SK-N-MC (cell line): ENCODE data around the gene PRKAR1B.

Experiments
- DNase-seq: peaks from one replicate; pipeline ENCODE4 v3.0.0-alpha.2; 2011; ENCODE audit warnings: low read depth, low spot score
- H3K27ac ChIP-seq: fragments of 200-600 bp; sonication (generic); 2 replicates; pipeline ENCODE4 v1.5.1; 2016; ENCODE audit warnings: mixed run types
- H3K36me3 ChIP-seq: fragments of 200-600 bp; sonication (generic); 2 replicates; pipeline ENCODE4 v1.6.1; 2017; ENCODE audit warnings: antibody characterized with exemption, low read length, mixed read lengths; ENCODE audit not compliant: insufficient read depth
- H3K4me3 ChIP-seq: fragments of 200-600 bp; sonication (generic); 2 replicates; pipeline ENCODE4 v1.5.1; 2016
- H3K9ac ChIP-seq: fragments of 200-600 bp; sonication (generic); 2 replicates; pipeline ENCODE4 v1.8.0; 2017; ENCODE audit warnings: mixed run types, mixed read lengths; ENCODE audit not compliant: insufficient read length
- H3K9me3 ChIP-seq: fragments of 200-600 bp; sonication (generic); 2 replicates; pipeline ENCODE4 v1.6.1; 2017; ENCODE audit warnings: low read depth, mild to moderate bottlenecking, antibody characterized with exemption, low read length, moderate library complexity, mixed read lengths
- EZH2 ChIP-seq: fragments of 200-600 bp; sonication (generic); IDR thresholded peaks from one replicate; pipeline ENCODE4 v1.6.1; 2017; ENCODE audit warnings: antibody characterized with exemption
- FOXP2 ChIP-seq: optimal IDR thresholded peaks from 2 replicates; pipeline ENCODE3; 2011; ENCODE audit warnings: mild to moderate bottlenecking, moderate library complexity; ENCODE audit not compliant: insufficient read depth; ENCODE audit errors: extremely low read length, control extremely low read depth
- POLR2AphosphoS5 ChIP-seq: IDR thresholded peaks from 2 replicates; pipeline ENCODE4 v1.6.1; 2012; ENCODE audit warnings: mild to moderate bottlenecking, low read depth, low read length, borderline replicate concordance

PRKAR1B gene

DNA sequence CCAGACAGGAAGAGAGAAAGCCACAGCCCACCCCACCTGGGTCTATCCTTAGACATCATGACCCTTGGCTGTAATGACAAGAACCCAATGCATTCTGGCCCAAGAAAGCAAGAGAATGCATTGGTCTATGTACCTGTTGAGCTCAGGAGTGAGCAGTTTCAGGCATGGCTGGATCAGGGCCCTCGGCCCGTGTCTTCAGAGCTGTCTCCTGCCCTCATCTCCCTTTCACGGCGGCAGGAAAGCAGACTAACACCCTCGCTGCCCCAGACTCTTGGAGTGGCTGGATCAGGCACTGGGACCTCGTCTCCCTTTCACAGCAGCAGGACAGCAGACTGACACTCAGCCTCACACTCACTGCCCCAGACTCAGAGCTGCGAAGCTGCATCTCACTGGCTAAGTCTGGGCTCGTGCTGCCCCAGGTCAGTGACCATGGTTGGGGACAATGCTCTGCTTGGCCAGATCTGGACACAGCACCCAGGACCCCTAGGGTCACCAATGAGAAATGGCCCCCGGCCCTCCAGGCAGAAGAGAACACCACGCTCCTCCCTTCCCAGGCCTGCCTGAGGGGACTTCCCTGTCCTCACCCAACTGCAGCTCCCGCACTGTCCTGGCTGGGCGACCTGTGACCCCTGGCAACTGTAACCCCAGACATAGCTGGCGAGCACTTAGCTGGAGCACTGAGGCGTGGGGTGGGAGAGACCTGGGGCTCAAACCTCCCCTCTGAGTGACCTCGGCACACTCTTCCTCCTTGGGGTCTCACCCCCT lies 194.5 kb downstream of the PRKAR1B start:
- no peaks in the 10 kb centered on the region for H3K36me3 ChIP-seq
- TF ChIP-seq FOXP2: no peak
- DNase-seq: no peak
- H3K4me3 ChIP-seq: no peak overlapping the region
- H3K9me3 ChIP-seq: no peaks in the 10 kb centered on the region
- H3K9ac ChIP-seq: no peak overlapping the region
- no peak overlapping the region for H3K27ac ChIP-seq

GRCh38 chr7:531777-532176 lies 195.3 kb downstream of the PRKAR1B start:
- no peak overlapping the region for H3K9ac ChIP-seq
- no peak overlapping the region for H3K27ac ChIP-seq
- H3K9me3 ChIP-seq: no peaks in the 10 kb centered on the region
- no peak for DNase-seq
- H3K36me3 ChIP-seq: no peaks in the 10 kb centered on the region
- TF ChIP-seq FOXP2 (no peak), POLR2AphosphoS5 (no peak), EZH2 (no peak)
- H3K4me3 ChIP-seq: no peak overlapping the region

DNA sequence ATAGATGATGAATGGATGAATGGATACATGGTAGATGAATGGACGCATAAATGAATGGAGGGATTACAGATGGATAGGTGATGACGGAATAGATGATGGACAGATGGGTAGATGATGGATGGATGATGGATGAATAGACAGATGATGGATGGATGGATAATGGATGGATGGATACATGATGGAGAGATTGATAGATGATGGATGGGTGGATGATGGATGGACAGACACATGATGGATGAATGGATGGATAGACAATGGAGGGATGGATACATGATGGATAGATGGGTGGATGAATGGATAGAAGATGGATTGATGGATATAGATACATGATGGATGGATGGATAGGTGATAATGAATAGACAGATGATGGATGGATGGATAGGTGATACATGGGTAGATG lies 198.6 kb downstream of the PRKAR1B start:
- H3K4me3 ChIP-seq: no peak overlapping the region
- no peak for DNase-seq

DNA sequence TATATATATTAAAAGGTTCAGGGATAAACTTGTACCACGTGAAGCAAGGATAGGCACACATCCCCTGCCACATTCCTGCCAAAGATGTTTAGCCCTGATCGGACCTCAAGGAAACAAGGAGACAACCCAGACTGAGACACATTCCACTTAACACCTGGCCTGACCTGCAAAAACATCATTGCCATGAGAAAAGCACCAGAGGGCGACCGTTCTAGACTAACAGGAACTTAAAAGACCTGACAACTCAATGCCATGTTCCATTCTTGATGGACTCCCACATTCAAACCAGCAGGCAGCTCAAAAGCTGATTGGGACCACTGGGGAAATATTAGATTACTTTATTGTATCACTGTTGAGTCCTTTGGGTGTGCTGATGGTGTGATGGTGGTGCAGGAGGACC lies 199.4 kb downstream of the PRKAR1B start:
- Histone ChIP-seq H3K36me3 (no peaks in the 10 kb centered on the region), H3K27ac (no peak overlapping the region), H3K4me3 (no peak overlapping the region), H3K9ac (no peak overlapping the region), H3K9me3 (no peaks in the 10 kb centered on the region)
- TF ChIP-seq EZH2 (no peak), FOXP2 (no peak), POLR2AphosphoS5 (no peak)
- DNase-seq: no peak

More for the DNA sequence above, 198.6 kb downstream of the PRKAR1B start:
- no peaks in the 10 kb centered on the region for H3K36me3 ChIP-seq
- TF ChIP-seq EZH2 (no peak), POLR2AphosphoS5 (no peak)
- no peaks in the 10 kb centered on the region for H3K9me3 ChIP-seq
- no peak overlapping the region for H3K27ac ChIP-seq
- H3K9ac ChIP-seq: no peak overlapping the region

DNA sequence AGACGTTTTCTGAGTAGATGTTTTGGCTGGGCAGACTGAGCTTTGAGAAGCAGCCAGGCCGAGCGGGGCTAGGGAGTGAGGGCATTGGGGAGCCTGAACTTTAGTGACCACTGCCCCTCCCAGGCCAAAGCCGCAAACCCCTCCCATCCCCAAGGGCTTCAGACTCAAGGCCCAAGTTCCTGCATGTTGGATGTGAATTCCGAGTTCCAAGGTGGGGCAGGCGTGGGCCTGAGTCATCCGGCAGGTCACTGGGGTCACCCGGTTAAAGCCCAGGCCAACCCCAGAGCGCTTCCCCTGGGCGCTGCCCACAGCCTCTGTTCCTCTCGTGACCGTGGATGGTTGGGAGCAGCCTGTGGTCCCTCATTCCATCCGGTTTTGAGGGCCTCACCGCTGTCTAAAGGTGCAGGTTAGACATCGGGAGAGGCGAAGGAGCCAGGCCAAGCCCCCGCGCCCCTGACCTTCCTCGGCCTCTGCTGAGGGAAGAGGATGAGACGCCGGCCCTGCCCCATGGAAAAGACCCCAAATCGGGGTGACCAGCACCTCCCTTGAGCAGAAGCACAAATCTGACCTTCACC lies 200.5 kb downstream of the PRKAR1B start:
- DNase-seq: no peak
- Histone ChIP-seq H3K27ac (no peak overlapping the region), H3K9me3 (no peaks in the 10 kb centered on the region), H3K4me3 (no peak overlapping the region), H3K9ac (no peak overlapping the region), H3K36me3 (no peaks in the 10 kb centered on the region)
- no peak for TF ChIP-seq EZH2

DNA sequence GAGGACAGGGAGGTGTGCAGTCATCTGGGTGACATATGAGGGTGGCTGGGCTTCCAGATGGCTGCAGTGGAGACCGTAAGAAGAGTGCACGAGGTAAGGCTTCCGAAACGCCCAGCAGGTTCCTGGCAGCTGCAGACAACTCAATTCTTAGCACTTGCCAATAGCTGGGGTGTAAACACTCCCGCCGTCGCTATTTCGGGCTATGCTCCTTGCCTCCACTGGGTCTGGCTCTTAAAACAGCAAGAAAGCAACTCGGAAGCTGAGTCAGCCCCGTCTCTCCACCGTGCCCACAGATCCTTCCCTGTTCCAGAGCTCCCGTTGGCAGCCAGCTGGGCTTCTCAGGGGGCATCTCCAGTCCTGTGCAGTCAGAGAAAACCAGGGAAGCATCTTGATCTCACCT lies 201.3 kb downstream of the PRKAR1B start:
- DNase-seq: no peak
- TF ChIP-seq FOXP2 (no peak), POLR2AphosphoS5 (no peak), EZH2 (no peak)
- H3K4me3 ChIP-seq: no peak overlapping the region
- H3K9ac ChIP-seq: no peak overlapping the region
- H3K36me3 ChIP-seq: no peaks in the 10 kb centered on the region
- H3K9me3 ChIP-seq: no peaks in the 10 kb centered on the region
- H3K27ac ChIP-seq: no peak overlapping the region

DNA sequence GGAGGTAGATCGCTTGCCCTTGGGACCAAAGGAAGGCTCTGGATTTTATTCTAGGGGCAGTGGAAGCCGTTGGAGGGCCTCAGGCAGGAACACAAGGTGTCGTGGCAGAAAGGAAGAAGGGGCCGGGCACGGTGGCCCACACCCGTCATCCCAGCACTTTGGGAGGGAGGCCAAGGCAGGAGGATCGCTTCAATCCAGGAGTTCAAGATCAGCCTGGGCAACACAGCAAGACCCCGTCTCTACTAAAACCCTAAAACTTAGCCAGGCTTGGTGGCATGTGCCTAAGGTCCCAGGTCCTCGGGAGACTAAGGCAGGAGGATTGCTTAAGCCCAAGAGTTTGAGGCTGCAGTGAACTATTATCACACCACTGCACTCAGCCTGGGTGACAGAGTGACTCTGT lies 202.3 kb downstream of the PRKAR1B start:
- Histone ChIP-seq H3K27ac (no peak overlapping the region), H3K36me3 (no peaks in the 10 kb centered on the region), H3K9ac (no peak overlapping the region), H3K4me3 (no peak overlapping the region), H3K9me3 (no peaks in the 10 kb centered on the region)
- DNase-seq: no peak
- no peak for TF ChIP-seq EZH2
- no peak for TF ChIP-seq POLR2AphosphoS5
- TF ChIP-seq FOXP2: no peak

- no peak overlapping the region for H3K9ac ChIP-seq
- DNase-seq: no peak
Observed at GRCh38 chr7:523347-524336, 203.4 kb downstream of the PRKAR1B start.

GRCh38 chr7:522951-523314 lies 204.1 kb downstream of the PRKAR1B start:
- Histone ChIP-seq H3K27ac (no peak overlapping the region), H3K4me3 (no peak overlapping the region), H3K36me3 (no peaks in the 10 kb centered on the region), H3K9me3 (no peaks in the 10 kb centered on the region), H3K9ac (no peak overlapping the region)
- no peak for DNase-seq
- TF ChIP-seq FOXP2 (no peak), EZH2 (no peak), POLR2AphosphoS5 (no peak)

More at GRCh38 chr7:523347-524336, 203.4 kb downstream of the PRKAR1B start:
- H3K4me3 ChIP-seq: no peak overlapping the region
- H3K27ac ChIP-seq: no peak overlapping the region
- TF ChIP-seq EZH2 (no peak), POLR2AphosphoS5 (no peak)
- H3K36me3 ChIP-seq: no peaks in the 10 kb centered on the region
- no peaks in the 10 kb centered on the region for H3K9me3 ChIP-seq
